HG02763 (cell line): ENCODE results near the gene TSSC4.
A peak's percentile ranks its signal among the peaks of the same experiment; 100 is the strongest.

ENCODE experiments used
- ATAC-seq: cut with Tn5 transposase; IDR thresholded peaks from one replicate; pipeline ENCODE4 v1.9.1; 2021; ENCODE audit warnings: mild to moderate bottlenecking, moderate library complexity; ENCODE audit not compliant: unreplicated experiment

TSSC4 gene

GRCh38 chr11:2368851-2369180, 31.7 kb upstream of the TSSC4 start:
- ATAC-seq: no peak

GRCh38 chr11:2369320-2369719, 31.2 kb upstream of the TSSC4 start:
- no peak for ATAC-seq

- ATAC-seq: no peak
Measured at GRCh38 chr11:2369896-2370295, 30.7 kb upstream of the TSSC4 start.

GRCh38 chr11:2374456-2375201, 25.9 kb upstream of the TSSC4 start:
- no peak for ATAC-seq

- ATAC-seq: no peak
Measured at GRCh38 chr11:2375341-2375853, 25.2 kb upstream of the TSSC4 start.

GRCh38 chr11:2375964-2376551, 24.5 kb upstream of the TSSC4 start:
- no peak for ATAC-seq

GRCh38 chr11:2376751-2377451, 23.6 kb upstream of the TSSC4 start, which contains the start of gene CD81:
Gene CD81 (plus strand): TSS chr11:2377310. CDS start chr11:2377550, 240 bp downstream.
- ATAC-seq: peak; percentile 35

GRCh38 chr11:2377511-2378443, 22.8 kb upstream of the TSSC4 start:
- peak; percentile 32 for ATAC-seq

GRCh38 chr11:2378527-2379210, 21.9 kb upstream of the TSSC4 start:
- ATAC-seq: no peak

- no peak for ATAC-seq
Measured at GRCh38 chr11:2379466-2380174, 20.9 kb upstream of the TSSC4 start.

GRCh38 chr11:2380396-2380795, 20.2 kb upstream of the TSSC4 start:
- ATAC-seq: no peak

- ATAC-seq: no peak
Measured at GRCh38 chr11:2380807-2381350, 19.7 kb upstream of the TSSC4 start.

- no peak for ATAC-seq
Measured at GRCh38 chr11:2381494-2382128, 18.9 kb upstream of the TSSC4 start.

- ATAC-seq: no peak
Measured at GRCh38 chr11:2382129-2382517, 18.4 kb upstream of the TSSC4 start.

- ATAC-seq: no peak
Measured at GRCh38 chr11:2382936-2383851, 17.4 kb upstream of the TSSC4 start.

GRCh38 chr11:2383852-2384804, 16.4 kb upstream of the TSSC4 start:
- ATAC-seq: no peak
